GM18505 (cell line): ENCODE results near the gene TBC1D22B.
"Not testable (repeated sequence)": the region's sequence is repeated elsewhere in the genome, so short reads cannot be mapped to it uniquely, and the experiment has no call there.

Experiments
- ATAC-seq: cut with Tn5 transposase; IDR thresholded peaks from one replicate; pipeline ENCODE4 v1.9.1; 2021; ENCODE audit not compliant: unreplicated experiment
- POLR2A ChIP-seq: IDR thresholded peaks from 4 replicates; pipeline ENCODE4 v1.6.1; 2011; ENCODE audit warnings: borderline replicate concordance; ENCODE audit not compliant: insufficient read depth, insufficient read length; ENCODE audit errors: extremely low read depth

TBC1D22B gene

DNA sequence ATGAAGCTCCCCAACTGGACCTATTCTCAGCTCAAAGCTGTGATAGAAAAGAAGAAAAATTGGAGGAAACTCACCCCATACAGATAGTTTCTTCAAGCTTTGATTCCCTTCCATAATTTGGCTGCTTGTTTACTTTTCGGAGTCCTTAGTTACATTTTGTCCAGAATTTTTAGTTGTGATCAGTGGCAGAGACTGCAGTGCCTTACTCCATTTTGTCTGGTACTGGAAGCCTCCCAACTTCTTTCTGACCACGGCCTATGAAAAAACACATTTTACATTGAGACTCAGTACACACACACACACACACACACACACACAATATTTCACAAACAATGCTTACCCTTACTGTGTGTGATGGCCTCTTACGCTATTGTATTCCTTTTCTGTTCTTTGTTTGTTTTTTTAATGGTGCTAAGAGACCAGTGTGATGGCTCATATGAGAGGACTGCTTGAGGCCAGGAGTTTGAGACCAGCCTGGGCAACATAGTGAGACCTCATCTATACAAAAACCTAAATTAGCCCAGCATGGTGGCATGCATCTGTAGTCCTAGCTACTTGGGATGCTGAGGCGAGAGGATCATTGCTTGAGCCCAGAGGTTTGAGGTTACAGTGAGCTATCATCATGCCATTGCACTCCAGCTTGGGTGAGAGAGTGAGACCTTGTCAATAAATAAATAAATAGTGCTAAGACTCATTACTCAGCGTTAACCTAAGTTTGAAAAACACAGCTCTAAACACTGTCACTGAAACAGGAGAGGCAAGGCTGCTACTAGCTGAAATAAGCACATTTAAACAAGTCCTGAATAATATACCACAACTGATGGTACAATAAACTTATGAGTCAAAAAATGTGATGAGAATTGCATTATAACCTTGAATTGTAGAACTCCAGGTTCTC lies 82.4 kb downstream of the TBC1D22B start:
- no peak for TF ChIP-seq POLR2A
- no peak for ATAC-seq

DNA sequence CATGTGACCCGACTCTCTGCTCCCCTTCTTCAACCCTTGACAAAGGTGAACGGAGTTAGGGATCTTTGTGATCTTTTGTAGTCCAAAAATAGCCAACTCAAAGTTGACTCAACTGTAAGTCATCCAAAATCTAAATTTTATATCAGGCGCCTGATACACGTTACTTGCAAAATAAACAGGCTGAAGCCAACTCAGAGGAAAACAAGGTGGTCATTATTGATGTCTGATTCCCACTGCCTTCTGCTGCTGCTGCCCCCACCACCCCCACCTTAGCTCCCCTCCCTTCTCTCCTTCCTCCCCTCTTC lies 83.0 kb downstream of the TBC1D22B start:
- no peak for ATAC-seq
- TF ChIP-seq POLR2A: no peak

DNA sequence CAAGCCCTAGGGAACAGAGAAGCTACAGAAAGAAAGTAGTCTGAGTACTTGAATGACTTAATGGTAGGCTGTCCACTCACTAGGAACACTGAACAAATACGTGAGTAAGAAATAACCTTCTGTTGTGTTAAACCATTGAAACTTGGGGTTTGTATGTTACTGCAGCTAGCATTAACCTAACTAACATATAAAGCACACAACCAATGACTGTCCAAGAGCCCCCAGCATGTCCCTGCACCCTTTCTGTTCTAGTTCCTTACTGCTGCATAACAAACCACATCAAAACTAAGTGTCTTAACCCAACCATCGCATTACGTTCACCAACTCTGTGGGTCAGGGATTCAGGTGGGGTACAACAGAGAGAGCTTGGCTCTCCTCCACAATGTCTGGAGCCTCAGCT lies 85.7 kb downstream of the TBC1D22B start:
- no peak for TF ChIP-seq POLR2A
- no peak for ATAC-seq

DNA sequence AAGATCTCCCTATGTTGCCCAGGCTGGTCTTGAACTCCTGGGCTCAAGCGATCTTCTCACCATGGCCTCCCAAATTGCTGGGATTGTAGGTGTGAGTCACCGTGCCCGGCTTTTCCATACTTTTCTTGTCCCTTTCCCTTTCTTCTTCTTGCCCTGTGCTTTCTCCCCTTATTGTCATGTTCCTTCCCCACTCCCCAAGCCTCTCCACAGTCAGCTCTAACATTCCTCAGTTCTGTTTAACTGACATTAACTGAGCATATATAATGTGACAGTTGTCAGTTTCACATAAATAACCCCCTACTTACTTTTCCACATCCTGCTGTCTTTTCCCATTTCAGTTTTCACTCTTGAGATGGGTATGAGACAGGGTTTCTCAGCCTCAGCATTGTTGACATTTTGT lies 86.7 kb downstream of the TBC1D22B start:
- ATAC-seq: no peak
- TF ChIP-seq POLR2A: no peak

DNA sequence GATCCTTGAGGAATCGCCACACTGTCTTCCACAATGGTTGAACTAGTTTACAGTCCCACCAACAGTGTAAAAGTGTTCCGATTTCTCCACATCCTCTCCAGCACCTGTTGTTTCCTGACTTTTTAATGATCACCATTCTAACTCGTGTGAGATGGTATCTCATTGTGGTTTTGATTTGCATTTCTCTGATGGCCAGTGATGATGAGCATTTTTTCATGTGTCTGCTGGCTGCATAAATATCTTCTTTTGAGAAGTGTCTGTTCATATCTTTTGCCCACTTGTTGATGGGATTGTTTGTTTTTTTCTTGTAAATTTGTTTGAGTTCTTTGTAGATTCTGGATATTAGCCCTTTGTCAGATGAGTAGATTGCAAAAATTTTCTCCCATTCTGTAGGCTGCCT lies 88.2 kb downstream of the TBC1D22B start:
- not testable (repeated sequence) for ATAC-seq

DNA sequence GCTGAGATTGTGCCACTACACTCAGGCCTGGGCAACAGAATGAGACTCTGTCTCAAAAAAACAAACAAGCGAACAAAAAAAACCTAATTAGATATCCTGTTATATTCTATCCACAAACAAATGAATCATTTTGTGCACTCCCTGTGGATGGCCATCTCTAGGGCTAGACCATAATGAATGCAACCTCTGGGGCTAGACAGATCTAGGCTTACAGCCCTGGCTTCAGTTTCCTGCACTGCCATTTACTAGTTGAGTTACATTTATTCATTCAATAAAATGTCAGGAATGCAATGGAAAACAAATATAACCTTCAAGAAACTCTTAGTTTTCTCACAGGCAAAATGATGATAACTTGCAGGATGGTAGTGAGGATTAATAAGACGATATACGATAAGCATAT lies 89.6 kb downstream of the TBC1D22B start:
- no peak for ATAC-seq
- no peak for TF ChIP-seq POLR2A

DNA sequence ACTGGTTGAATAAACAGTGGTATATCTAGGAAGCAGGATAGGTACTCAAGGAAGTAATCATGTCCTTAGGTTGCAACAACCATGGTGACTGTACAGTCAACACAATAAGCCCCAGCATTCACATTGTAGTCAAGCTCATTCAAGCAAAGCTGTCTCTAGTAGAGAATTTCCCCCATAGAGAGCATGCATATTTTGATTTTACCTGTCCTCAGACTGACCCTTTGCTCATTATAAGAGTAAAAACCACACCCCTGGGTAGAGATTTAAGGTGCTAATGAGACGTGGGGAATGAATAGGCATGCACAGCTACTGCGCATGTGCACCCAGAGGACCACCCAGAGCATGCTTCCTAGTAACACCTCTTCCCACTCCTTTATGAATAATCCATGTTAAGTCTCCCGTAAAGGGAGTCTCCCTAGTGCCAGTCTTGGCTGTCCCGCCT lies 90.1 kb downstream of the TBC1D22B start:
- no peak for ATAC-seq
- no peak for TF ChIP-seq POLR2A

DNA sequence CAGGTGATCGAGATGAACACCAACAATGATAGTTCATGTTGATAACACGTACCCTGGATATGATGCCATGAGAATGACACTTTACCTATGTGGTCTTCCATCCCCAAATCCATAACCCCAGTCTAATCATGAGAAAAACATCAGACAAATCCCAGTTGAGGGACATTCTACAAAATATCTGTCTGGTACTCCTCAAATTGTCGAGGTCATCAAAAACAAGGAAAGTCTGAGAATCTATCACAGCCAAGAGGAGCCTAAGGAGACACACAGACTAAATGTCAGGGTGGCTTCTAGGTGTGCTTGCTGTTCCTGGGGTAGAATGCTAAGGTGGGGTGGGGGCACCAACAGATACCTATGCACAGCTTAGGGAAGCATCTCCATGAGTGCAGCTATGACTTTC lies 93.5 kb downstream of the TBC1D22B start:
- no peak for ATAC-seq
- no peak for TF ChIP-seq POLR2A

DNA sequence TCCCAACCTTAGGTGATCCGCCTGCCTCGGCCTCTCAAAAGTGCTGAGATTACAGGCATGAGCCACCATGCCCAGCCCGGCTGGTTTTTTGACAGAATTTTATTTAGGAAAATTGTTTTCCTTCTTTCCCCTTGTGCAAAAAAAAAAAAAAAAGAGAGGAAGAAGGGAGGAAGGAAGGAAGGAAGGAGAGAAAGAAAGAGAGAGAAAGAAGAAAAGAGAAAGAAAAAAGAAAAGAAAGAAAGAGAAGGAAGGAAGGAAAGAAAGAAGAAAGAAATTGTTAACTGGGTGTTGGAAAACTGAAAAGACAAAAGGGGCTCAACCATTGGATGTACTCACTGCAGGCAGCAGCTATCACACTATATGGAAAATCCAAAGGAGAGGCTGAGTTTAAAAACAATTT lies 94.8 kb downstream of the TBC1D22B start:
- no peak for TF ChIP-seq POLR2A
- no peak for ATAC-seq

DNA sequence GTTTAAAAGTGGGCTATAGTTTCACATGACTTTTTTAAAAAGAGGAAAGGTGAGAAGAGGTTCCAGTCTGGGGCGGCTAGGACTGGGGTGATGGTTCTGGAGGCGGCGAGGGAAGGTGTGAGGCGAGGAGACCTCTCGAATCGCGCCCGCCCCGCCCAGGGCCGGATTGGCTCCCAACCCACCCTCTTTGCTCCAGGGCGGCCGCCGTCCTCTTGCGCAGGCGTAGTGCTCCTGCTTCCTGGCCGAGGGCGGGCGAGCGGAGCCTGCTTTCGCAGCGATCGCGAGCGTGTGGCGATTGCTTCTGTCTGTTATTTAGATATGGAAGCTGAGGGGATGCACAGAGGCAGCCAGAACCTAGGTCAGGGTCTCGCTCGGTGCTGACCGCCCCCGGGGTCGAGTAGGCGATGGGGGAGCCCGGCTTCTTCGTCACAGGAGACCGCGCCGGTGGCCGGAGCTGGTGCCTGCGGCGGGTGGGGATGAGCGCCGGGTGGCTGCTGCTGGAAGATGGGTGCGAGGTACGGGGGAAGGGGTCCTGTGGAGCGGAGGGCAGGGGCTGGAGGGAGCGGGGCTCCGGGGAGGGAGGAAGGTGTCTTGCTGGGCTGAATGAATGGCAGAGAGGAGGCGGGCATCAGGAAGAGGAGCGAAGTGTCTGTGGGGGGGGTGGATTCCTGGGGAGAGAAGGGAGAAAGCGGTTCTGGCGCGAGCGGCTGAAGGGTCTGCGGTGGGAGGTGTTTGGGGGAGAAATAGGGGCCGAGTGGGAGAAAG lies 96.4 kb downstream of the TBC1D22B start, which contains the start of gene RNF8:
Gene RNF8, plus strand, starts transcription at position 223 of the 765 bp plus-strand sequence. Its CDS starts 182 bp downstream, at position 405.
- TF ChIP-seq POLR2A: peak; percentile 82
- peak; percentile 88 for ATAC-seq

DNA sequence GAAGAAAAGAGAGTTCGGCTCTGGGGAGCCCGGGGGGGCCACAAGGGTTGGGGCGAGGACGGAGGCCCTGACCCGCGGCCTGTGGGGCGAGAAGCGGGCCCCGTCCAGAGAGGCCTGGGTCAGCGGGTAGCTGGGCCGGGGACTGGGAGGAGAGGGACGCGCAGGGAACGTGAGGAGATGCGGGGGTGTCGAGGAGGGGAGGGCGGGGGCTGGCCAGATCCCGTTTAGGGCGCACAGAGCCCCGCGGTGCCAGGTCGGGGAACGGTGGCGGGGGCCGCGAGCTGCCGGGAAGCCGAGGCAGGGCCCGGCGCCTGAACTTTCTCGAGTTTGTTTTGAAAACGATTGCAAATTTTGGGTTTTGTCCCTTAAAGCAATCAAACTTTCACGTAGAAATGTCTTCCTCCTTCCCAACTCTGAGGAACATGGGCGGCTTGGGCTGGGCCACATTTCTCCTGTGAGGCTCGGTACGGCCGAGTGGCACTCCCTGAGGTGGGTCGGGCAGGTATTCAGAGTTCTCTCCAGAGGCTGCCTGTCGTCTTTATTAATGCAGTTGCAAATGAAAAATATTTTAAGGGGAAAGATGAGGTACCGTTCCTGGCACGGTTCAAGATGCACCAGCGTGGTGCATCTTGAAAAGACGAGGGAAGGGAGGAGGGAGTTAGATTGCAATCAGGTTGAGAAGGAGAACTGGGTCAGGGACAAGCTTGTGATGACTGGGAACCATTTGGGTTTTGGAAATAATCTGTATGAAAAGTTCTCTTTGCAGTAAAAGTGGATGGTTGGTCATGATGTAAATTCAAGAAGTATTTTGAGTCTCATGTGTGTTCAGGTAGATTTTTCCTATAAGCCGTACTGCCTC lies 97.2 kb downstream of the TBC1D22B start:
- ATAC-seq: no peak
- no peak for TF ChIP-seq POLR2A

DNA sequence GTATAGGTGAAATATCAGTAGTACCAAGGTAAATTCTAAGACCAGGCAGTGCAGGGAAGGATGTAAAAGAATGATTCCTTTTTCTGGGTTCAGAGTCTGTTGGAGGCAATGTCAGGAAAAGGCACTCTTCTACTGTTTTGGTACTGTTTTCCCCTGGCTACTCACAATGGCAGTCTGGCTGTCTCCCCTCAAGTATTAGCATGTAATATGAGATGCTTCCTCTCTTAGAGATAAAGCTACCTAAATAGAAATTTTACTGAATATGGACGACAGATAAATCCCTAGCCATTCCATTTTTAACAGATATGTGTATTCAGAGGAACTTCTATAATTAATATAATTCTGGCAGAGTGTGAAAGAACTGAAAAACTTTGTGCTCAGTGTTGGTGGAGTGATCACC lies 99.7 kb downstream of the TBC1D22B start:
- TF ChIP-seq POLR2A: no peak
- ATAC-seq: no peak

DNA sequence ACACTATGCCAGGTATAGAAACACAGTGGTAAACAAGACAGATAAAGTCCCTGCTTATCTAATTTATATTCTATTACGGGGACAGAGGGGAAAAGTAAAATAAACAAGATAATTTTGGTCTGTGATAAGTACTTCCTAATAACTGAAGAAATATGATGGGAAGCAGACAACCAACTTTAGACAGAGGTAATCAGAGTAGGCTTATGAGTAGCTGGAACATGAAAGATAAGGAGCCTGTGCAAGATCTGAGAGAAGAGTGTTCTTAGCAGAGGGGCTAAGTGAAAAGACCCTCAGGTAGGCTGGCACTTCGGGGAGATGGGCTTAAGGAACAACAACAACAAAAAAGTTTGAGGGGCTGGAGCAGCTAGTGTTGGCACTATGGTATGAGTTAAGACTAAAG lies 100.3 kb downstream of the TBC1D22B start:
- ATAC-seq: no peak

DNA sequence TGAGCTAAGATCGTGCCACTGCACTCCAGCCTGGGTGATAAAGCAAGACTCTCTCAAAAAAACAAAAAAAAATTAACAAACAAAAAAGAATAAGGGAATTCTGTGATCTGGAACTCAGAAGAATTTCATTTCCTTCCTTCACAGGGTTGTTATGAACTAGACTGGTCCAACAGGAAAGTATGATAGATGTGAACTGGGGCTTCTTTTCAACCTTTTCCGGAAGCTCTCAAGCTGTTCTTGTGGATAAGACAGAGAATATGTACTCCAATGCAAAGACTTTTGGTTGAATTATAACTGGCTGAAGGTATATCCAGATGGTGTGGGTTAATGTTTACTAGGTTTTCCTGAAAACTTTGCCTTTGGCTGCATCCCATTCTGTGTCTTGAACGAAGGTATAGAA lies 101.5 kb downstream of the TBC1D22B start:
- no peak for TF ChIP-seq POLR2A
- no peak for ATAC-seq

More for the DNA sequence above, 100.3 kb downstream of the TBC1D22B start:
- TF ChIP-seq POLR2A: no peak
